ENCODE measurements around the gene STKLD1.
"Not testable (repeated sequence)": the region's sequence is repeated elsewhere in the genome, so short reads cannot be mapped to it uniquely, and the experiment has no call there.

The STKLD1 gene

GRCh38 chr9:133375116-133375723, 946 bp upstream of the STKLD1 start:
- in situ Hi-C loops (cut with MboI; ENCODE audit: low sequenced_read_pairs, unreplicated experiment) = no loop called here
- peak; percentile 65 for DNase-seq (ENCODE audit: low spot score)

GRCh38 chr9:133377280-133377679, 1.1 kb downstream of the STKLD1 start:
- in situ Hi-C loops (cut with MboI; ENCODE audit: low sequenced_read_pairs, unreplicated experiment) = not testable (repeated sequence)

More at GRCh38 chr9:133375116-133375723, 946 bp upstream of the STKLD1 start:
- TF ChIP-seq CTCF (IDR thresholded peaks at IDR 0.05; ENCODE audit: borderline replicate concordance, control extremely low read depth, extremely low read depth, insufficient read depth, missing control alignments) = no peak

GRCh38 chr9:133377721-133378216, 1.6 kb downstream of the STKLD1 start:
- in situ Hi-C loops (cut with MboI; ENCODE audit: low sequenced_read_pairs, unreplicated experiment) = no loop called here
- DNase-seq (ENCODE audit: low spot score) = no peak
- no peak for TF ChIP-seq CTCF (IDR thresholded peaks at IDR 0.05; ENCODE audit: borderline replicate concordance, control extremely low read depth, extremely low read depth, insufficient read depth, missing control alignments)

More at GRCh38 chr9:133377280-133377679, 1.1 kb downstream of the STKLD1 start:
- not testable (repeated sequence) for DNase-seq (ENCODE audit: low spot score)

GRCh38 chr9:133378408-133378962, 2.3 kb downstream of the STKLD1 start:
- no peak for TF ChIP-seq CTCF (IDR thresholded peaks at IDR 0.05; ENCODE audit: borderline replicate concordance, control extremely low read depth, extremely low read depth, insufficient read depth, missing control alignments)
- DNase-seq (ENCODE audit: low spot score) = no peak
- in situ Hi-C loops (cut with MboI; ENCODE audit: low sequenced_read_pairs, unreplicated experiment) = no loop called here

- DNase-seq (ENCODE audit: low spot score) = no peak
- in situ Hi-C loops (cut with MboI; ENCODE audit: low sequenced_read_pairs, unreplicated experiment) = no loop called here
- TF ChIP-seq CTCF (IDR thresholded peaks at IDR 0.05; ENCODE audit: borderline replicate concordance, control extremely low read depth, extremely low read depth, insufficient read depth, missing control alignments) = no peak
These were observed 3.3 kb downstream of the STKLD1 start for GRCh38 chr9:133379153-133380086.

GRCh38 chr9:133380734-133381133, 4.6 kb downstream of the STKLD1 start:
- TF ChIP-seq CTCF (IDR thresholded peaks at IDR 0.05; ENCODE audit: borderline replicate concordance, control extremely low read depth, extremely low read depth, insufficient read depth, missing control alignments) = no peak
- in situ Hi-C loops (cut with MboI; ENCODE audit: low sequenced_read_pairs, unreplicated experiment) = no loop called here
- no peak for DNase-seq (ENCODE audit: low spot score)

Data from GM13976 (cell line).